Body of pancreas (tissue), 4 donors: ENCODE data around the gene LDB2. TPM values are rescaled to one million over a fixed set of nuclear protein-coding genes. Genes with fewer than 3 reads are reported as not detected.

Source experiments
- ATAC-seq: fragments of 150-250 bp; one replicate; pipeline ENCODE4 v1.9.1; 2016
- DNase-seq, 4 donors: peaks; one replicate each; pipeline ENCODE4 v3.0.0-alpha.2; 2019
- H3K27ac ChIP-seq, 4 donors: fragments of 200-600 bp; sonication (generic); 1 replicate in 3 of 4; 2 replicates in 1 of 4; pipeline versions ENCODE4 v1.5.1 to v1.6.1; 2016 to 2019; ENCODE audit warnings: mild to moderate bottlenecking in 1 of 4, mixed read lengths in 1 of 4, moderate library complexity in 1 of 4
- H3K27me3 ChIP-seq, 2 donors: fragments of 200-600 bp; sonication (generic); one replicate each; pipeline ENCODE4 v1.6.0; 2016; ENCODE audit warnings: mild to moderate bottlenecking in 1 of 2
- H3K36me3 ChIP-seq, 2 donors: fragments of 200-600 bp; sonication (generic); replicated peaks in 1 of 2; 2 replicates each; pipeline ENCODE4 v1.5.1; 2016; ENCODE audit warnings: low read depth in 2 of 2; ENCODE audit not compliant: insufficient read depth in 1 of 2
- H3K4me1 ChIP-seq: fragments of 200-600 bp; sonication (generic); one replicate; pipeline ENCODE4 v1.6.0; 2016
- H3K4me3 ChIP-seq, 2 donors: fragments of 200-600 bp; sonication (generic); 1 replicate in 1 of 2; 2 replicates in 1 of 2; pipeline ENCODE4 v1.5.1; 2016 to 2019
- H3K9me3 ChIP-seq, 3 donors: fragments of 200-600 bp; sonication (generic); 1 replicate in 2 of 3; 2 replicates in 1 of 3; pipeline ENCODE4 v1.5.1; 2016
- POLR2A ChIP-seq, 3 donors: fragments of 450-650 bp; IDR thresholded peaks; one replicate each; pipeline ENCODE4 v1.6.1; 2016; ENCODE audit warnings: antibody characterized with exemption in 3 of 3, mild to moderate bottlenecking in 2 of 3
- WGBS, 2 donors: methylation state at CpG; one replicate each; pipeline ENCODE4 v1.1.5; 2017; 5-methylcytosine and 5-hydroxymethylcytosine counted together
- intact Hi-C: fragments of 100-400 bp; cut with DNase I; formaldehyde crosslinking; loops from one replicate; pipeline ENCODE4 v1.15.1; 2023
- total RNA-seq, 2 donors: library from RNA; depleted of rRNA; stranded (reverse); fragments of >200 nt; gene quantifications; one replicate each; pipeline ENCODE4 v1.1.0, GENCODE V29; 2016
- TF ChIP-seq, protein P1 (sequence below), 7 experiments: fragments of 450-650 bp in 4 of 7; fragments of 200-600 bp in 3 of 7; sonication (generic) in 3 of 7; IDR thresholded peaks; one replicate each; pipeline ENCODE4 v1.5.1; 2016 to 2019; ENCODE audit warnings: antibody characterized with exemption in 7 of 7

The LDB2 gene
- total RNA-seq, 2 donors from 2014 or later: 14.8 to 16.5 TPM

- Histone ChIP-seq H3K4me1 (no peaks in the 10 kb centered on the region), H3K27ac (no peak overlapping the region), H3K36me3 (no peaks in the 10 kb centered on the region), H3K9me3 (no peaks in the 10 kb centered on the region), H3K27me3 (no peaks in the 10 kb centered on the region), H3K4me3 (no peak overlapping the region)
- 52 to 59% methylated on average over 2 of the region's 2 CpGs for WGBS, 2 donors
- TF ChIP-seq POLR2A (IDR thresholded peaks at IDR 0.05): no peak
- ATAC-seq (no peak), DNase-seq (no peak)
- intact Hi-C loops: no loop called here
These were observed 144.3 kb downstream of the LDB2 start for GRCh38 chr4:16754104-16754503.

GRCh38 chr4:16752150-16752549 is 146.3 kb downstream of the LDB2 start:
- Histone ChIP-seq H3K4me1 (no peaks in the 10 kb centered on the region), H3K4me3 (no peak overlapping the region), H3K27me3 (no peaks in the 10 kb centered on the region), H3K36me3 (no peaks in the 10 kb centered on the region), H3K9me3 (no peaks in the 10 kb centered on the region), H3K27ac (no peak overlapping the region)
- intact Hi-C loops: no loop called here
- DNase-seq (no peak), ATAC-seq (no peak)
- TF ChIP-seq, protein P1, sequence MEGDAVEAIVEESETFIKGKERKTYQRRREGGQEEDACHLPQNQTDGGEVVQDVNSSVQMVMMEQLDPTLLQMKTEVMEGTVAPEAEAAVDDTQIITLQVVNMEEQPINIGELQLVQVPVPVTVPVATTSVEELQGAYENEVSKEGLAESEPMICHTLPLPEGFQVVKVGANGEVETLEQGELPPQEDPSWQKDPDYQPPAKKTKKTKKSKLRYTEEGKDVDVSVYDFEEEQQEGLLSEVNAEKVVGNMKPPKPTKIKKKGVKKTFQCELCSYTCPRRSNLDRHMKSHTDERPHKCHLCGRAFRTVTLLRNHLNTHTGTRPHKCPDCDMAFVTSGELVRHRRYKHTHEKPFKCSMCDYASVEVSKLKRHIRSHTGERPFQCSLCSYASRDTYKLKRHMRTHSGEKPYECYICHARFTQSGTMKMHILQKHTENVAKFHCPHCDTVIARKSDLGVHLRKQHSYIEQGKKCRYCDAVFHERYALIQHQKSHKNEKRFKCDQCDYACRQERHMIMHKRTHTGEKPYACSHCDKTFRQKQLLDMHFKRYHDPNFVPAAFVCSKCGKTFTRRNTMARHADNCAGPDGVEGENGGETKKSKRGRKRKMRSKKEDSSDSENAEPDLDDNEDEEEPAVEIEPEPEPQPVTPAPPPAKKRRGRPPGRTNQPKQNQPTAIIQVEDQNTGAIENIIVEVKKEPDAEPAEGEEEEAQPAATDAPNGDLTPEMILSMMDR (IDR thresholded peaks at IDR 0.05): peak in 1 of 7 experiments; percentile 25
- TF ChIP-seq POLR2A (IDR thresholded peaks at IDR 0.05): no peak

- no peak overlapping the region for H3K4me3 ChIP-seq
- intact Hi-C loops: no loop called here
- ATAC-seq (no peak), DNase-seq (no peak)
- no peak overlapping the region for H3K27ac ChIP-seq
- H3K36me3 ChIP-seq: no peaks in the 10 kb centered on the region
- WGBS, 2 donors: 59 to 60% methylated on average over 8 of the region's 8 CpGs
- H3K4me1 ChIP-seq: no peaks in the 10 kb centered on the region
- no peaks in the 10 kb centered on the region for H3K9me3 ChIP-seq
- H3K27me3 ChIP-seq: no peaks in the 10 kb centered on the region
- TF ChIP-seq POLR2A (IDR thresholded peaks at IDR 0.05): no peak
- TF ChIP-seq, protein P1 (IDR thresholded peaks at IDR 0.05): no peak
These were observed 147.4 kb downstream of the LDB2 start for GRCh38 chr4:16750882-16751642.

GRCh38 chr4:16750216-16750615 is 148.2 kb downstream of the LDB2 start:
- H3K27me3 ChIP-seq: no peaks in the 10 kb centered on the region
- DNase-seq (no peak), ATAC-seq (no peak)
- no peaks in the 10 kb centered on the region for H3K9me3 ChIP-seq
- no peak overlapping the region for H3K27ac ChIP-seq
- H3K36me3 ChIP-seq: no peaks in the 10 kb centered on the region
- H3K4me1 ChIP-seq: no peaks in the 10 kb centered on the region
- H3K4me3 ChIP-seq: no peak overlapping the region
- intact Hi-C loops: no loop called here
- TF ChIP-seq, protein P1 (IDR thresholded peaks at IDR 0.05): no peak
- TF ChIP-seq POLR2A (IDR thresholded peaks at IDR 0.05): no peak
- WGBS, 2 donors: 58 to 77% methylated on average over 2 of the region's 2 CpGs

- H3K4me3 ChIP-seq: no peak overlapping the region
- H3K9me3 ChIP-seq: no peaks in the 10 kb centered on the region
- WGBS, 2 donors: 66 to 78% methylated on average over 3 of the region's 3 CpGs
- TF ChIP-seq POLR2A (IDR thresholded peaks at IDR 0.05): no peak
- TF ChIP-seq, protein P1 (IDR thresholded peaks at IDR 0.05): no peak
- intact Hi-C loops: no loop called here
- H3K27me3 ChIP-seq: no peaks in the 10 kb centered on the region
- H3K27ac ChIP-seq: no peak overlapping the region
- no peaks in the 10 kb centered on the region for H3K4me1 ChIP-seq
- DNase-seq (peak in 1 of 4 donors; percentile 8), ATAC-seq (no peak)
- no peaks in the 10 kb centered on the region for H3K36me3 ChIP-seq
These were observed 152.6 kb downstream of the LDB2 start for GRCh38 chr4:16745887-16746286.
